ENCODE results near the gene PDXK.

- TF ChIP-seq RXRA (IDR thresholded peaks at IDR 0.05; ENCODE audit: borderline replicate concordance, low read depth), result no peak
- TF ChIP-seq CTCF (IDR thresholded peaks at IDR 0.05), result no peak
- no peak for TF ChIP-seq MXI1 (IDR thresholded peaks at IDR 0.05; ENCODE audit: low read depth, low read length)
- TF ChIP-seq, protein P1, sequence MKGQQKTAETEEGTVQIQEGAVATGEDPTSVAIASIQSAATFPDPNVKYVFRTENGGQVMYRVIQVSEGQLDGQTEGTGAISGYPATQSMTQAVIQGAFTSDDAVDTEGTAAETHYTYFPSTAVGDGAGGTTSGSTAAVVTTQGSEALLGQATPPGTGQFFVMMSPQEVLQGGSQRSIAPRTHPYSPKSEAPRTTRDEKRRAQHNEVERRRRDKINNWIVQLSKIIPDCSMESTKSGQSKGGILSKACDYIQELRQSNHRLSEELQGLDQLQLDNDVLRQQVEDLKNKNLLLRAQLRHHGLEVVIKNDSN (IDR thresholded peaks at IDR 0.05; ENCODE audit: borderline replicate concordance, low read depth), result no peak
- no peak for TF ChIP-seq REST (IDR thresholded peaks at IDR 0.05; ENCODE audit: low read depth, low read length)
- TF ChIP-seq POLR2AphosphoS5 (IDR thresholded peaks at IDR 0.05; ENCODE audit: low read depth, low read length), result no peak
- TF ChIP-seq ELF1 (IDR thresholded peaks at IDR 0.05), result no peak
- TF ChIP-seq, protein P2, sequence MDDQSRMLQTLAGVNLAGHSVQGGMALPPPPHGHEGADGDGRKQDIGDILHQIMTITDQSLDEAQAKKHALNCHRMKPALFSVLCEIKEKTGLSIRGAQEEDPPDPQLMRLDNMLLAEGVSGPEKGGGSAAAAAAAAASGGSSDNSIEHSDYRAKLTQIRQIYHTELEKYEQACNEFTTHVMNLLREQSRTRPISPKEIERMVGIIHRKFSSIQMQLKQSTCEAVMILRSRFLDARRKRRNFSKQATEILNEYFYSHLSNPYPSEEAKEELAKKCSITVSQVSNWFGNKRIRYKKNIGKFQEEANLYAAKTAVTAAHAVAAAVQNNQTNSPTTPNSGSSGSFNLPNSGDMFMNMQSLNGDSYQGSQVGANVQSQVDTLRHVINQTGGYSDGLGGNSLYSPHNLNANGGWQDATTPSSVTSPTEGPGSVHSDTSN (IDR thresholded peaks at IDR 0.05), result no peak
- no peak for TF ChIP-seq TEAD4 (IDR thresholded peaks at IDR 0.05; ENCODE audit: borderline replicate concordance, insufficient read depth)
Observed at GRCh38 chr21:43811262-43812105, 92.6 kb downstream of the PDXK start.

Data from SK-N-SH (cell line).